Mucosa of stomach (tissue), 1 donor: ENCODE measurements around the gene VWA8.
"Not testable (repeated sequence)": the region's sequence is repeated elsewhere in the genome, so short reads cannot be mapped to it uniquely, and the experiment has no call there.

ENCODE experiments used
- H3K27me3 ChIP-seq: one replicate; pipeline ENCODE4 v1.7.0; 2013; ENCODE audit warnings: mild to moderate bottlenecking, low read length; ENCODE audit not compliant: control insufficient read depth, insufficient read depth
- H3K36me3 ChIP-seq: one replicate; pipeline ENCODE4 v1.7.0; 2013; ENCODE audit warnings: low read length; ENCODE audit not compliant: control insufficient read depth, insufficient read depth
- H3K4me1 ChIP-seq: one replicate; pipeline ENCODE4 v1.7.0; 2013; ENCODE audit warnings: mild to moderate bottlenecking, low read length; ENCODE audit not compliant: control insufficient read depth, insufficient read depth
- H3K4me3 ChIP-seq: one replicate; pipeline ENCODE4 v1.7.0; 2013; ENCODE audit warnings: low read length
- H3K9ac ChIP-seq: one replicate; pipeline ENCODE4 v1.7.0; 2013; ENCODE audit warnings: mild to moderate bottlenecking, low read length, moderate library complexity
- H3K9me3 ChIP-seq: one replicate; pipeline ENCODE4 v1.7.0; 2013; ENCODE audit warnings: mild to moderate bottlenecking, low read length, moderate library complexity; ENCODE audit not compliant: control insufficient read depth
- donor health status: Pancreatic carcinoma.

The VWA8 gene

GRCh38 chr13:41545432-41545707, 415.5 kb downstream of the VWA8 start:
- Histone ChIP-seq H3K27me3 (no peaks in the 10 kb centered on the region), H3K9ac (no peak overlapping the region), H3K4me3 (no peak overlapping the region), H3K36me3 (no peaks in the 10 kb centered on the region), H3K9me3 (no peaks in the 10 kb centered on the region), H3K4me1 (no peaks in the 10 kb centered on the region)

- Histone ChIP-seq H3K9me3 (no peaks in the 10 kb centered on the region), H3K4me1 (no peaks in the 10 kb centered on the region), H3K36me3 (no peaks in the 10 kb centered on the region)
Observed at GRCh38 chr13:41543664-41544300, 417.1 kb downstream of the VWA8 start.

GRCh38 chr13:41542799-41543198, 418.1 kb downstream of the VWA8 start:
- not testable (repeated sequence) for H3K27me3 ChIP-seq, H3K4me1 ChIP-seq, H3K36me3 ChIP-seq, H3K4me3 ChIP-seq, H3K9ac ChIP-seq, H3K9me3 ChIP-seq

More at GRCh38 chr13:41543664-41544300, 417.1 kb downstream of the VWA8 start:
- H3K9ac ChIP-seq, result no peak overlapping the region
- H3K4me3 ChIP-seq, result no peak overlapping the region
- H3K27me3 ChIP-seq, result no peaks in the 10 kb centered on the region

GRCh38 chr13:41542281-41542680, 418.6 kb downstream of the VWA8 start:
- no peaks in the 10 kb centered on the region for H3K9me3 ChIP-seq
- no peak overlapping the region for H3K4me3 ChIP-seq
- no peaks in the 10 kb centered on the region for H3K27me3 ChIP-seq
- H3K9ac ChIP-seq, result no peak overlapping the region
- H3K4me1 ChIP-seq, result no peaks in the 10 kb centered on the region
- H3K36me3 ChIP-seq, result no peaks in the 10 kb centered on the region

GRCh38 chr13:41541142-41541938, 419.6 kb downstream of the VWA8 start:
- H3K9me3 ChIP-seq, result no peaks in the 10 kb centered on the region
- no peaks in the 10 kb centered on the region for H3K4me1 ChIP-seq
- no peak overlapping the region for H3K9ac ChIP-seq
- no peak overlapping the region for H3K4me3 ChIP-seq
- H3K36me3 ChIP-seq, result no peaks in the 10 kb centered on the region
- no peaks in the 10 kb centered on the region for H3K27me3 ChIP-seq

- not testable (repeated sequence) for H3K9me3 ChIP-seq, H3K36me3 ChIP-seq, H3K9ac ChIP-seq, H3K4me1 ChIP-seq, H3K4me3 ChIP-seq, H3K27me3 ChIP-seq
Observed at GRCh38 chr13:41540240-41540639, 420.7 kb downstream of the VWA8 start.

GRCh38 chr13:41533266-41534052, 427.4 kb downstream of the VWA8 start:
- Histone ChIP-seq H3K27me3 (no peaks in the 10 kb centered on the region), H3K36me3 (no peaks in the 10 kb centered on the region), H3K4me3 (no peak overlapping the region), H3K9me3 (no peaks in the 10 kb centered on the region), H3K4me1 (no peaks in the 10 kb centered on the region), H3K9ac (no peak overlapping the region)

GRCh38 chr13:41528021-41528420, 432.9 kb downstream of the VWA8 start:
- Histone ChIP-seq H3K9ac (no peak overlapping the region), H3K4me3 (no peak overlapping the region), H3K9me3 (no peaks in the 10 kb centered on the region), H3K4me1 (no peaks in the 10 kb centered on the region), H3K27me3 (no peaks in the 10 kb centered on the region), H3K36me3 (no peaks in the 10 kb centered on the region)

- Histone ChIP-seq H3K9me3 (no peaks in the 10 kb centered on the region), H3K4me1 (no peaks in the 10 kb centered on the region), H3K36me3 (no peaks in the 10 kb centered on the region), H3K4me3 (no peak overlapping the region), H3K9ac (no peak overlapping the region), H3K27me3 (no peaks in the 10 kb centered on the region)
Observed at GRCh38 chr13:41520660-41521630, 440.0 kb downstream of the VWA8 start.

- no peaks in the 10 kb centered on the region for H3K36me3 ChIP-seq
- no peak overlapping the region for H3K9ac ChIP-seq
- no peak overlapping the region for H3K4me3 ChIP-seq
- no peaks in the 10 kb centered on the region for H3K4me1 ChIP-seq
- no peaks in the 10 kb centered on the region for H3K27me3 ChIP-seq
- no peaks in the 10 kb centered on the region for H3K9me3 ChIP-seq
Observed at GRCh38 chr13:41520016-41520659, 440.8 kb downstream of the VWA8 start.
